GM12878 (cell line): ENCODE results near the gene MYH9. TPM values are rescaled to one million over a fixed set of nuclear protein-coding genes. Genes with fewer than 3 reads are reported as not detected.

ENCODE experiments used
- ATAC-seq: fragments of 200-7000 bp; cut with Tn5 transposase; 3 replicates; pipeline ENCODE4 v1.9.1; 2020; ENCODE audit warnings: mild to moderate bottlenecking, moderate library complexity
- BruUV-seq: library from RNA; stranded (reverse); fragments of 400-500 nt; replicated peaks from 2 replicates; lab custom pipeline; 2021; lab: Mats Ljungman, UMichigan
- CTCF ChIA-PET: fragments of 300-600 bp; sonication (Branson Sonifier 250); formaldehyde crosslinking; extraction: SDS; loops from one replicate; lab custom pipeline; 2021; ENCODE audit warnings: inconsistent platforms; lab: Yijun Ruan, JAX
- POLR2A ChIA-PET: fragments of 350-600 bp; formaldehyde crosslinking; extraction: SDS; loops from one replicate; lab custom pipeline; 2021; ENCODE audit warnings: inconsistent platforms; lab: Charles Lee
- RAD21 ChIA-PET: fragments of 300-600 bp; sonication (Branson Sonifier 250); formaldehyde crosslinking; loops from one replicate; lab custom pipeline; 2023; ENCODE audit warnings: antibody characterized with exemption; ENCODE audit not compliant: unreplicated experiment; lab: Charles Lee
- SMC1A ChIA-PET: fragments of 300-600 bp; sonication (Branson Sonifier 250); formaldehyde crosslinking; loops from one replicate; lab custom pipeline; 2023; ENCODE audit not compliant: unreplicated experiment, uncharacterized antibody; lab: Charles Lee
- DNase-seq: peaks from one replicate; pipeline ENCODE4 v3.0.0-alpha.2; 2011; ENCODE audit warnings: low read depth, low spot score
- FAIRE-seq: peaks from 3 replicates; lab custom pipeline; 2011; peaks lifted over from hg19 to GRCh38; lab: Jason Lieb, UNC
- H2AFZ ChIP-seq: 2 replicates; pipeline ENCODE4 v1.6.0; 2011; ENCODE audit warnings: low read depth, low read length, control low read depth; ENCODE audit not compliant: control insufficient read depth
- H3K27ac ChIP-seq: 2 replicates; pipeline ENCODE4 v1.5.1; 2011; ENCODE audit warnings: control low read depth; ENCODE audit not compliant: control insufficient read depth, insufficient read depth
- H3K27me3 ChIP-seq, 2 experiments: replicated peaks in 1 of 2; 2 replicates each; pipeline versions ENCODE4 v1.6.0 to v1.6.1; 2011; ENCODE audit warnings: low read length in 1 of 2; ENCODE audit not compliant: control insufficient read depth in 2 of 2, insufficient read depth in 2 of 2
- H3K36me3 ChIP-seq, 2 experiments: 2 replicates each; pipeline ENCODE4 v1.5.1; 2011; ENCODE audit warnings: low read length in 1 of 2; ENCODE audit not compliant: control insufficient read depth in 2 of 2, insufficient read depth in 2 of 2
- H3K4me1 ChIP-seq: 2 replicates; pipeline ENCODE4 v1.6.1; 2011; ENCODE audit warnings: mild to moderate bottlenecking, low read length, moderate library complexity, mixed read lengths; ENCODE audit not compliant: control insufficient read depth, insufficient read depth
- H3K4me2 ChIP-seq: 2 replicates; pipeline ENCODE4 v1.6.0; 2011; ENCODE audit warnings: control low read depth; ENCODE audit not compliant: control insufficient read depth, insufficient read depth
- H3K4me3 ChIP-seq: fragments of 200-600 bp; sonication (generic); 2 replicates; pipeline ENCODE4 v1.5.1; 2016
- H3K79me2 ChIP-seq: 2 replicates; pipeline ENCODE4 v1.6.0; 2011; ENCODE audit warnings: low read length; ENCODE audit not compliant: control insufficient read depth, insufficient read depth
- H3K9ac ChIP-seq: 2 replicates; pipeline ENCODE4 v1.8.0; 2011; ENCODE audit warnings: low read length, control low read depth, mixed read lengths; ENCODE audit not compliant: control insufficient read depth, insufficient read depth
- H3K9me3 ChIP-seq: replicated peaks from 3 replicates; pipeline ENCODE4 v1.5.1; 2011; ENCODE audit warnings: mild to moderate bottlenecking, low read length; ENCODE audit not compliant: control insufficient read depth, insufficient read depth
- H4K20me1 ChIP-seq: 2 replicates; pipeline ENCODE4 v1.6.0; 2011; ENCODE audit not compliant: control insufficient read depth, insufficient read depth
- BMI1 ChIP-seq: fragments of 450-650 bp; IDR thresholded peaks from 2 replicates; pipeline ENCODE4 v1.6.1; 2016; ENCODE audit warnings: mild to moderate bottlenecking, moderate library complexity, borderline replicate concordance
- CBX3 ChIP-seq: fragments of 200-600 bp; sonication (generic); IDR thresholded peaks from 2 replicates; pipeline ENCODE4 v1.6.1; 2016; ENCODE audit warnings: low read depth, borderline replicate concordance
- FOS ChIP-seq: IDR thresholded peaks from 3 replicates; pipeline ENCODE4 v1.6.1; 2011; ENCODE audit warnings: borderline replicate concordance; ENCODE audit not compliant: insufficient read length; ENCODE audit errors: extremely low read depth
- MTA2 ChIP-seq: fragments of 450-650 bp; IDR thresholded peaks from 2 replicates; pipeline ENCODE4 v1.6.1; 2016; ENCODE audit warnings: low read depth, mild to moderate bottlenecking, moderate library complexity
- POLR2A ChIP-seq: IDR thresholded peaks from 2 replicates; pipeline ENCODE4 v1.6.1; 2011; ENCODE audit warnings: low read depth, mild to moderate bottlenecking, low read length
- POLR2AphosphoS2 ChIP-seq: IDR thresholded peaks from 2 replicates; pipeline ENCODE4 v1.6.1; 2011; ENCODE audit warnings: low read depth, mild to moderate bottlenecking, low read length, improper control_type of control experiment, moderate library complexity
- POLR2AphosphoS5 ChIP-seq: IDR thresholded peaks from 2 replicates; pipeline ENCODE4 v1.6.1; 2011; ENCODE audit warnings: mild to moderate bottlenecking, low read length, inconsistent platforms
- POU2F2 ChIP-seq: IDR thresholded peaks from 3 replicates; pipeline ENCODE4 v1.6.1; 2011; ENCODE audit warnings: low read depth, mild to moderate bottlenecking, low read length, borderline replicate concordance
- TCF7 ChIP-seq: IDR thresholded peaks from 2 replicates; pipeline ENCODE4 v1.6.1; 2014; ENCODE audit warnings: antibody characterized with exemption, borderline replicate concordance
- ZSCAN29 ChIP-seq: fragments of 450-650 bp; IDR thresholded peaks from 2 replicates; pipeline ENCODE4 v1.6.1; 2017; ENCODE audit warnings: mild to moderate bottlenecking, moderate library complexity
- WGBS: methylation state at CpG from one replicate; pipeline ENCODE4 v1.1.6; 2016; ENCODE audit warnings: low lambda C conversion rate; ENCODE audit not compliant: insufficient replicate concordance, insufficient coverage; ENCODE audit errors: missing lambda C conversion rate; 5-methylcytosine and 5-hydroxymethylcytosine counted together
- in situ Hi-C: fragments of 300-500 bp; cut with MboI; formaldehyde crosslinking; loops from 9 replicates; pipeline ENCODE4 v1.14.3; 2018; ENCODE audit warnings: mixed read lengths
- intact Hi-C: fragments of 100-400 bp; cut with micrococcal nuclease; formaldehyde crosslinking; loops from one replicate; pipeline ENCODE4 v1.14.2; 2022; ENCODE audit not compliant: unreplicated experiment
- polyA plus RNA-seq, 11 experiments: library from polyadenylated mRNA; depleted of rRNA in 4 of 11; unstranded in 6 of 11; stranded (reverse) in 5 of 11; fragments of >200 nt; fragmentation: Nextera tagmentation in 4 of 11; fragmentation: Illumina TruSeq in 1 of 11; extraction: Ambion mirVana in 4 of 11; extraction: Trizol in 1 of 11; gene quantifications; 1 replicate in 1 of 11; 2 replicates in 10 of 11; pipeline versions ENCODE4 v1.2.1 to v1.2.3, GENCODE V29; 2011 to 2016; ENCODE audit warnings: inconsistent platforms in 2 of 11, missing spikeins in 2 of 11, low read depth in 1 of 11
- total RNA-seq, 4 experiments: library from RNA; depleted of rRNA in 3 of 4; stranded (reverse); fragments of >200 nt in 3 of 4; fragmentation: Illumina TruSeq in 1 of 4; extraction: Trizol in 1 of 4; gene quantifications; 2 replicates each; pipeline versions ENCODE4 v1.2.1 to v1.2.3, GENCODE V29; 2013 to 2021

MYH9 gene
- total and polyA plus RNA-seq, 10 of the 15 experiments (the other 5 are each of a cell fraction or from before 2014, with no cell fraction given): 5.1 to 525 (median 145) TPM

GRCh38 chr22:36319595-36320497 lies 67.9 kb downstream of the MYH9 start:
- FAIRE-seq: no peak
- ChIA-PET SMC1A (interaction anchor here (1.0 kb wide), 1 partner anchor 44 kb away, joined by 3 read pairs; no protein-coding TSS in a partner anchor), POLR2A (no interaction called here), CTCF (no interaction called here), RAD21 (no interaction called here)
- H3K4me1 ChIP-seq: no peaks in the 10 kb centered on the region
- H2AFZ ChIP-seq: no peak overlapping the region
- H4K20me1 ChIP-seq: no peaks in the 10 kb centered on the region; the same call in 1 of the 2 replicates
- H3K4me3 ChIP-seq: no peak overlapping the region
- H3K36me3 ChIP-seq: peaks cover 56 to 64% of the 10 kb centered on the region in 2 experiments
- WGBS: 81% methylated on average over 26 of the region's 26 CpGs
- no peak overlapping the region for H3K27ac ChIP-seq
- no peaks in the 10 kb centered on the region for H3K79me2 ChIP-seq
- H3K9ac ChIP-seq: no peak overlapping the region
- H3K4me2 ChIP-seq: no peak overlapping the region
- H3K9me3 ChIP-seq: no peaks in the 10 kb centered on the region
- no peak for ATAC-seq
- in situ Hi-C loops (no loop called here), intact Hi-C loops (no loop called here)
- BruUV-seq: no TSS peak
- no peak for TF ChIP-seq TCF7
- TF ChIP-seq ZSCAN29: no peak
- TF ChIP-seq POLR2A: peak; percentile 57
- peak; percentile 55 for TF ChIP-seq POLR2AphosphoS5
- TF ChIP-seq BMI1: no peak
- H3K27me3 ChIP-seq: no peaks in the 10 kb centered on the region
- DNase-seq: no peak

GRCh38 chr22:36318442-36318841 lies 69.3 kb downstream of the MYH9 start:
- ChIA-PET CTCF (no interaction called here), SMC1A (interaction anchor here (2.2 kb wide), 1 partner anchor 11 kb away, joined by 5 read pairs; no protein-coding TSS in a partner anchor), RAD21 (interaction anchor here (1.7 kb wide), 1 partner anchor 152 kb away, joined by 4 read pairs; no protein-coding TSS in a partner anchor), POLR2A (interaction anchor here (0.6 kb wide), 1 partner anchor 7 kb away, joined by 3 read pairs; no protein-coding TSS in a partner anchor)
- in situ Hi-C loops: no loop called here
- no peak overlapping the region for H2AFZ ChIP-seq
- peaks cover 52 to 62% of the 10 kb centered on the region in 2 experiments for H3K36me3 ChIP-seq
- intact Hi-C loops: no loop called here
- H3K27ac ChIP-seq: no peak overlapping the region
- no peaks in the 10 kb centered on the region for H3K79me2 ChIP-seq
- H3K4me1 ChIP-seq: no peaks in the 10 kb centered on the region
- no peaks in the 10 kb centered on the region for H3K27me3 ChIP-seq
- no peak overlapping the region for H3K4me2 ChIP-seq
- ATAC-seq (no peak), FAIRE-seq (no peak), DNase-seq (no peak)
- TF ChIP-seq POLR2A: 0 out of 2 replicates have a peak, but pooled peaks have one; percentile 28
- TF ChIP-seq MTA2: no peak
- no peak for TF ChIP-seq POU2F2
- peak; percentile 40; the same call in 1 of the 2 replicates for TF ChIP-seq POLR2AphosphoS5
- TF ChIP-seq FOS: no peak
- no peak for TF ChIP-seq CBX3
- TF ChIP-seq POLR2AphosphoS2: no peak
- H3K9me3 ChIP-seq: no peaks in the 10 kb centered on the region
- H3K4me3 ChIP-seq: no peak overlapping the region
- WGBS: 81% methylated on average over 10 of the region's 12 CpGs
- no peak overlapping the region for H3K9ac ChIP-seq
- no peaks in the 10 kb centered on the region; the same call in 1 of the 2 replicates for H4K20me1 ChIP-seq
- BruUV-seq: no TSS peak
